ENCODE results near the gene MARCOL.
"Not testable (repeated sequence)": the region's sequence is repeated elsewhere in the genome, so short reads cannot be mapped to it uniquely, and the experiment has no call there.

DNA sequence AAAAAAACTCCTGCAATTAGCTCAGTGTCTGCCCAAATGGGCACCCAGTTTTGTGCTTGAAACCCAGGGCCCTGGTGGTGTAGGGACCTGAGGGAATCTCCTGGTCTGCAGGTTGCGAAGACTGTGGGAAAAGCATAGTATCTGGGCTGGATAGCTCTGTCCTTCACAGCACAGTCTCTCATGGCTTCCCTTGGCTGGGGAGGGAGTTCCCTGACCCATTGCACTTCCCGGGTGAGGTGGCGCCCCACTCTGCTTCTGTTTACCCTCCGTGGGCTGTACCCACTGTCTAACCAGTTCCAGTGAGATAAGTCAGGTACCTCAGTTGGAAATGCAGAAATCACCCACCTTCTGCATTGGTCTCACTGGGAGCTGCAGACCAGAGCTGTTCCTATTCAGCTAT lies 43.0 kb downstream of the MARCOL start:
- TF ChIP-seq SUZ12 (IDR thresholded peaks at IDR 0.05; ENCODE audit: extremely low read depth, insufficient read depth, insufficient read length); ZNF274 (IDR thresholded peaks at IDR 0.05; ENCODE audit: low read depth, low read length); YY1 (IDR thresholded peaks at IDR 0.05; ENCODE audit: insufficient read depth, insufficient read length): not testable (repeated sequence)
